A673 (cell line): Measurements from ENCODE around the gene MYO7B. TPM values are rescaled to one million over a fixed set of nuclear protein-coding genes. Genes with fewer than 3 reads are reported as not detected.

Experiments
- BruUV-seq: library from RNA; stranded (reverse); fragments of 400-500 nt; replicated peaks from 2 replicates; lab custom pipeline; 2021; lab: Mats Ljungman, UMichigan
- CTCF ChIA-PET: fragments of 300-600 bp; sonication (Branson Sonifier 250); formaldehyde crosslinking; loops from one replicate; lab custom pipeline; 2022; ENCODE audit warnings: antibody characterized with exemption; lab: Charles Lee
- POLR2A ChIA-PET: fragments of 300-600 bp; sonication (Branson Sonifier 250); formaldehyde crosslinking; loops from one replicate; lab custom pipeline; 2022; ENCODE audit warnings: antibody characterized with exemption; ENCODE audit not compliant: low non-redundant PET; lab: Charles Lee
- DNase-seq: peaks from one replicate; pipeline ENCODE4 v3.0.0-alpha.2; 2015; ENCODE audit warnings: low spot score
- H3K27ac ChIP-seq: fragments of 200-600 bp; sonication (generic); 2 replicates; pipeline ENCODE4 v1.5.1; 2016; ENCODE audit warnings: mixed run types, low read depth, mild to moderate bottlenecking, mixed read lengths, antibody characterized with exemption, low read length; ENCODE audit not compliant: poor library complexity, severe bottlenecking
- H3K27me3 ChIP-seq: fragments of 200-600 bp; sonication (generic); replicated peaks from 2 replicates; pipeline ENCODE4 v1.6.1; 2017; ENCODE audit warnings: mixed run types, low read depth, mild to moderate bottlenecking, mixed read lengths, antibody characterized with exemption, low read length; ENCODE audit not compliant: insufficient read depth, poor library complexity
- H3K36me3 ChIP-seq: fragments of 200-600 bp; sonication (generic); 2 replicates; pipeline ENCODE4 v1.6.1; 2016; ENCODE audit warnings: mixed run types, mild to moderate bottlenecking, mixed read lengths, antibody characterized with exemption, low read length; ENCODE audit not compliant: insufficient read depth, poor library complexity, severe bottlenecking
- H3K4me1 ChIP-seq: fragments of 200-600 bp; sonication (generic); 2 replicates; pipeline ENCODE4 v1.6.1; 2017; ENCODE audit warnings: mixed run types, mild to moderate bottlenecking, mixed read lengths, antibody characterized with exemption, low read length; ENCODE audit not compliant: insufficient read depth, poor library complexity, severe bottlenecking
- H3K4me3 ChIP-seq: fragments of 200-600 bp; sonication (generic); 2 replicates; pipeline ENCODE4 v1.5.1; 2016; ENCODE audit warnings: low read depth, mixed run types, mild to moderate bottlenecking, mixed read lengths, low read length; ENCODE audit not compliant: poor library complexity, severe bottlenecking
- H3K9me3 ChIP-seq: fragments of 200-600 bp; sonication (generic); 2 replicates; pipeline ENCODE4 v1.6.1; 2016; ENCODE audit warnings: mixed run types, low read depth, mild to moderate bottlenecking, mixed read lengths, antibody characterized with exemption, low read length; ENCODE audit not compliant: poor library complexity, severe bottlenecking
- CTCF ChIP-seq: fragments of 300-800, 200-600 bp; sonication (generic); conservative IDR thresholded peaks from 2 replicates; pipeline ENCODE4 v1.5.1; 2017; ENCODE audit warnings: low read depth, mild to moderate bottlenecking, antibody characterized with exemption, low read length, moderate library complexity, mixed read lengths
- EZH2 ChIP-seq: fragments of 200-600 bp; sonication (generic); IDR thresholded peaks from 2 replicates; pipeline ENCODE4 v1.6.1; 2017; ENCODE audit warnings: borderline replicate concordance, low read depth, mild to moderate bottlenecking, mixed read lengths, antibody characterized with exemption, low read length; ENCODE audit not compliant: poor library complexity, severe bottlenecking
- intact Hi-C: fragments of 100-400 bp; cut with micrococcal nuclease; formaldehyde crosslinking; loops from one replicate; pipeline ENCODE4 v1.10.0; 2022; ENCODE audit not compliant: unreplicated experiment
- total RNA-seq: library from RNA; stranded (reverse); gene quantifications from 2 replicates; pipeline ENCODE4 v1.2.3, GENCODE V29; 2021

MYO7B gene
- total RNA-seq, 1 experiment from 2014 or later = 0.24 TPM

- intact Hi-C loops = no loop called here
- no peak for DNase-seq
- BruUV-seq = no TSS peak
- no peak overlapping the region for H3K4me3 ChIP-seq
- TF ChIP-seq CTCF (0 out of 2 replicates have a peak, but pooled peaks have one; percentile 20), EZH2 (no peak)
- ChIA-PET CTCF (no interaction called here), POLR2A (no interaction called here)
- no peak overlapping the region for H3K27ac ChIP-seq
- H3K9me3 ChIP-seq = no peaks in the 10 kb centered on the region
- H3K36me3 ChIP-seq = no peaks in the 10 kb centered on the region
- H3K27me3 ChIP-seq = no peaks in the 10 kb centered on the region
- H3K4me1 ChIP-seq = peaks cover 7% of the 10 kb centered on the region
Measured at GRCh38 chr2:127531221-127531648, 4.2 kb upstream of the MYO7B start.

- Histone ChIP-seq H3K4me3 (no peak overlapping the region), H3K4me1 (peaks cover 3% of the 10 kb centered on the region), H3K27ac (no peak overlapping the region), H3K27me3 (no peaks in the 10 kb centered on the region), H3K9me3 (no peaks in the 10 kb centered on the region), H3K36me3 (no peaks in the 10 kb centered on the region)
- no TSS peak for BruUV-seq
- CTCF ChIA-PET = no interaction called here
- POLR2A ChIA-PET = no interaction called here
- no peak for DNase-seq
- no peak for TF ChIP-seq CTCF
- no peak for TF ChIP-seq EZH2
- intact Hi-C loops = no loop called here
Measured at GRCh38 chr2:127532296-127532695, 3.2 kb upstream of the MYO7B start.

- TF ChIP-seq CTCF = no peak
- no peak for TF ChIP-seq EZH2
- Histone ChIP-seq H3K27ac (no peak overlapping the region), H3K36me3 (no peaks in the 10 kb centered on the region), H3K4me3 (no peak overlapping the region), H3K27me3 (no peaks in the 10 kb centered on the region), H3K4me1 (no peaks in the 10 kb centered on the region), H3K9me3 (no peaks in the 10 kb centered on the region)
- BruUV-seq = no TSS peak
- CTCF ChIA-PET = no interaction called here
- no peak for DNase-seq
- intact Hi-C loops = no loop called here
- POLR2A ChIA-PET = no interaction called here
Measured at GRCh38 chr2:127535918-127536317, 435 bp downstream of the MYO7B start.
